Neuron (in vitro differentiated cells): ENCODE results near the gene CABP7.
A peak's percentile ranks its signal among the peaks of the same experiment; 100 is the strongest.

Source experiments
- H2AFZ ChIP-seq: one replicate; pipeline ENCODE4 v1.6.1; 2013; ENCODE audit warnings: low read depth, mild to moderate bottlenecking, inconsistent platforms, low read length, moderate library complexity
- H3K27me3 ChIP-seq: one replicate; pipeline ENCODE4 v1.6.1; 2013; ENCODE audit warnings: low read length; ENCODE audit not compliant: insufficient read depth
- H3K36me3 ChIP-seq: one replicate; pipeline ENCODE4 v1.6.1; 2013; ENCODE audit warnings: low read length; ENCODE audit not compliant: insufficient read depth
- H3K4me1 ChIP-seq: one replicate; pipeline ENCODE4 v1.6.1; 2013; ENCODE audit warnings: low read length; ENCODE audit not compliant: insufficient read depth
- H3K4me3 ChIP-seq: 2 replicates; pipeline ENCODE4 v1.5.1; 2013; ENCODE audit warnings: mild to moderate bottlenecking, low read length, moderate library complexity
- H3K9me3 ChIP-seq: one replicate; pipeline ENCODE4 v1.6.1; 2013; ENCODE audit warnings: low read length

Gene CABP7

DNA sequence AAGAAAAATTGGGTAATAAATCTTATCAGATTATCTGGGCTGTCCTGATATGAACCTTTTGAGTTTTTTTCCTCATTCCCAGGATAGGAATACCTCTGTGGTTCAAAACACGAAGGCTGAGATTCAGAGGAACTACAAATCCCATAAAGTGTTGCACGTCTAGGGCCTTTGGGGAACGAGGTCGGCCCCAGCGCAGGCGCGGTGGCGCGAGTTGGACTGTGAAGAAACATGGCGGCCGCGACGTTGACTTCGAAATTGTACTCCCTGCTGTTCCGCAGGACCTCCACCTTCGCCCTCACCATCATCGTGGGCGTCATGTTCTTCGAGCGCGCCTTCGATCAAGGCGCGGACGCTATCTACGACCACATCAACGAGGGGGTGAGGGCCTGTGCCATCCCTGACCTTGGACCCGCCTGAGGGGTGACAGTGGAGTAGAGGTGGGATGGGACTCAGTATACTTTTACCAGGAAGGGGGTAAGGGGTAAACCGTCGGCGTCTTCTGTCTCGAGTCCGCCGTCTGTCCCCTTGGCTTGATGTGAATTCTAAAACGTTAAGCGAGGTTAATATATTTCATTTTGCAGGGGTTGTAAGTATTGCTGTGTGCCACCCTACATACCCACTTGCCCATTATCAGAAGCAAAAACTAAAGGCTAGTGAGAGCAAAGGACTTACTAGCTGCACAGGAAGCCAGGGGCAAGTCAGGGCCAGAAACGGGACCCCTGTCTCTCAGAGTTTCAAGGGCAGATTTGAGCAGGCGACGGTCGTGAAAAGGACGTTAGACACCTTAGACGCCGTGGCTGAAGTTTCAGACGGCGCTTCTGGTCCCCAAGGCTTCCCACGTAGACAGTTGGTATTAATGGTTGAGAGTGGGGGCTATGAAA lies 47.6 kb downstream of the CABP7 start, which contains the start of gene UQCR10:
UQCR10 (plus strand) TSS at position 199 of the 881 bp plus-strand sequence; CDS start at position 229, 30 bp downstream.
- H3K4me3 ChIP-seq = peak within 1 kb of the TSS; percentile 67
- H3K36me3 ChIP-seq = peaks cover 17% of the 10 kb centered on the region
- H3K4me1 ChIP-seq = peaks cover 16% of the 10 kb centered on the region
- H2AFZ ChIP-seq = peak within 1 kb of the TSS; percentile 17
- no peaks in the 10 kb centered on the region for H3K27me3 ChIP-seq
- no peaks in the 10 kb centered on the region for H3K9me3 ChIP-seq

- Histone ChIP-seq H3K4me3 (peak overlapping the region; percentile 67), H3K27me3 (no peaks in the 10 kb centered on the region), H3K4me1 (peaks cover 16% of the 10 kb centered on the region), H3K36me3 (peaks cover 17% of the 10 kb centered on the region), H2AFZ (no peak overlapping the region), H3K9me3 (no peaks in the 10 kb centered on the region)
Measured at GRCh38 chr22:29768052-29768693, 48.4 kb downstream of the CABP7 start.

DNA sequence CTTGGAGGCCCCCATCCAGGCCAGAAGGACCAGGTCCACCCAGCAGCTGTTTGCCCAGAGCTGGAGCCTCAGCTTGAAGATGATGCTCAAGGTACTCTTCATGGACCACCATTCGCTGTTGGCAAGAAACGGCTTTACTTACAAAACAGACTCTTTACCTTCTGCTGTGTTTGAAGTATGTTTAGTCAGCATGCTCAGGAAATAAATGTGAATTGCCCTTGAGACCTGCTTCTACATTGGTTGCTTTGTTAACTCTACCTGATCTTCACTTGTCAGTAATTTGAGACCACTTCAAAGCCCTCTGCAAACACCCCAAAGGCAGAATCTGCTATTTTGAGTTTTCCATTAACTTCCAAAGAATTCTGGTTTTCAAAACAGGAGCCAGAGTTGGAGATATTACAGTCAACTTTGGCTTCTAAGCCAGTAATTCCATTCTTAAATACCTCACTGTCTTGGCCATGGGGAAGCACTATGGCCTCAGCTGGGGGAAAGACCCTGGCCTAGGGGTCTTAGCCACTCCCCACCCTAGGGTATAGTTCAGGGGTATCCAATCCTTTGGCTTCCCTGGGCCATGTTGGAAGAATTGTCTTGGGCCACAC lies 50.0 kb downstream of the CABP7 start:
- H2AFZ ChIP-seq = no peak overlapping the region
- peaks cover 17% of the 10 kb centered on the region for H3K36me3 ChIP-seq
- no peak overlapping the region for H3K4me3 ChIP-seq
- no peaks in the 10 kb centered on the region for H3K27me3 ChIP-seq
- H3K4me1 ChIP-seq = peaks cover 16% of the 10 kb centered on the region
- no peaks in the 10 kb centered on the region for H3K9me3 ChIP-seq

DNA sequence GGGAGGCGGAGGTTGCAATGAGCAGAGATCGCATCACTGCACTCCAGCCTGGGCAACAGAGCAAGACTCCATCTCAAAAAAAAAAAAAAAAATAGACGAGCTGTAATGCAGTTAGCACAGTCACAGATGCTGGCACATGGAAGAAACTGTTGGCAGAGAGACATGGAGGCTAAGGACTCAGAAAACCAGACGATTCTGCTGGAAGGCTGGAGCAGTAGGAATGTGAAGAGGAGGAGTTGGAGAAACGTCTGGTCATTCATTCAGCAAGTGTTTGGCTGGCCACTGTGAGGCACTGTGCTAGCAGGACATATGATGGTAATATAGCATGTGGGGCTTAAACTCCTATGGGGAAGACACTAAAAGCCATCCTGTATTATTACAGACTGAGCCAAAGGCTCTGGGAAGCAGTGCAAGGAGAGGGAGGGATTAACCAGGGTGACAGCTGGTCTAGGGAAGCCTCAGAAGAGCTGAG lies 52.4 kb downstream of the CABP7 start:
- Histone ChIP-seq H3K36me3 (peaks cover 17% of the 10 kb centered on the region), H3K9me3 (no peaks in the 10 kb centered on the region), H2AFZ (no peak overlapping the region), H3K27me3 (no peaks in the 10 kb centered on the region), H3K4me3 (no peak overlapping the region), H3K4me1 (peaks cover 7% of the 10 kb centered on the region)

- H2AFZ ChIP-seq = no peak overlapping the region
- no peaks in the 10 kb centered on the region for H3K9me3 ChIP-seq
- H3K27me3 ChIP-seq = no peaks in the 10 kb centered on the region
- H3K4me3 ChIP-seq = no peak overlapping the region
- peaks cover 5% of the 10 kb centered on the region for H3K4me1 ChIP-seq
- peaks cover 17% of the 10 kb centered on the region for H3K36me3 ChIP-seq
Measured at GRCh38 chr22:29773233-29773632, 53.4 kb downstream of the CABP7 start.

GRCh38 chr22:29780220-29780619 lies 60.4 kb downstream of the CABP7 start:
- Histone ChIP-seq H3K9me3 (no peaks in the 10 kb centered on the region), H3K36me3 (no peaks in the 10 kb centered on the region), H3K4me3 (no peak overlapping the region), H3K4me1 (peaks cover 28% of the 10 kb centered on the region), H2AFZ (no peak overlapping the region), H3K27me3 (no peaks in the 10 kb centered on the region)

DNA sequence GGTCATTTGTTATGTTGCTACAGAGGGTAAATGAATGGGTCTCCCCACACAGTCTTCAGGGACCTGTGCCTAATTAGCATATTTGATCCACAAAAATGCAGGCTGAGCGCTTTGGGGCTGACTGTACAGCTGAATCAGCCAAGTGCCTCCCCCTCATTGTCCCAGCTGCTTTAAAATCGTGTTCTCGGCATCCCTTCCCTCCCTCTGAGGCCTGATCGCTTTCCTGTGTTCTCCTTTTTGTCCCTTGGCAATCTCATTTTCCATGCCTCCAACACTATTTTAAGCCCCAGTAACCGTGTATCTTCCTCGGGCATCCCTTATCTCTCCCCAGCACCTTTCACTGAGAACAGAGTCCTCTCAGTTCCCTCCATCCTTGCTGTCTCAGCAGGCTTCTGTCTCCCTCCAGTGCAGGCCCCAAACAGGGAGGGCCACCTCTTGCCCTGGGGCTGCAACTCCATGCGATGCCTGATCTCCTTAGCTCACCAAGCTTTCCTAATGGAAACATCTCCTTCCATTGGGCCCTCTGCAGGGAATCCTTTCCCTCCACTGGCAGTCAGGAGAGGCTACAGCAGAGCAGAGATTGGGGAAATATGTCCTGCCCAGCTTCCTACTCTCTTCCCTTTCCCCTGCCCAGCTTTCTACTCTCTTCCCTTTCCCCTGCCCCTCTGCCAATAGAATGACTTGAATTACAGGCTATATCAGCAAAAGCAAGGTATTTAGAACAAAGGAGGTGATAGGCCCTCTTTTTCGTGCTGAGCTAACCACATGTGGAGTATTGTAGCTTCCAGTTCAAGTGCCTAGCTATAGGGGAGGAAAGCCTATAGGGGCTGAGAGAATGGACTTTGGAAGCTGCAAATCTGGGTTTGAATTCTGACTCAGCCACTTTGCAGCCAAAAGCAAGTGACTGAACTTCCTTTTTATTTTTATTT lies 61.2 kb downstream of the CABP7 start:
- Histone ChIP-seq H3K27me3 (no peaks in the 10 kb centered on the region), H3K9me3 (no peaks in the 10 kb centered on the region), H3K4me3 (no peak overlapping the region), H2AFZ (peak overlapping the region; percentile 10), H3K36me3 (no peaks in the 10 kb centered on the region), H3K4me1 (peaks cover 28% of the 10 kb centered on the region)
